Glutamatergic neuron (in vitro differentiated cells): Measurements from ENCODE around the gene KIAA1614. TPM values are rescaled to one million over a fixed set of nuclear protein-coding genes. Genes with fewer than 3 reads are reported as not detected.
"Not testable (repeated sequence)": the region's sequence is repeated elsewhere in the genome, so short reads cannot be mapped to it uniquely, and the experiment has no call there.

Experiments used
- DNase-seq: peaks from one replicate; pipeline ENCODE4 v3.0.0; 2022
- H3K27ac Mint-ChIP-seq: one replicate; pipeline ENCODE4 v1.8.0; 2020; ENCODE audit warnings: mild to moderate bottlenecking, mixed read lengths, inconsistent platforms; ENCODE audit not compliant: unreplicated experiment
- H3K27me3 Mint-ChIP-seq: one replicate; pipeline ENCODE4 v1.8.0; 2020; ENCODE audit warnings: mild to moderate bottlenecking, moderate library complexity, mixed read lengths, inconsistent platforms; ENCODE audit not compliant: unreplicated experiment
- H3K36me3 Mint-ChIP-seq: one replicate; pipeline ENCODE4 v1.8.0; 2020; ENCODE audit warnings: mild to moderate bottlenecking, mixed read lengths, inconsistent platforms; ENCODE audit not compliant: unreplicated experiment
- H3K4me1 Mint-ChIP-seq: one replicate; pipeline ENCODE4 v1.8.0; 2020; ENCODE audit warnings: mild to moderate bottlenecking, low read depth, mixed read lengths, inconsistent platforms; ENCODE audit not compliant: unreplicated experiment
- H3K4me3 Mint-ChIP-seq: one replicate; pipeline ENCODE4 v1.8.0; 2020; ENCODE audit warnings: mild to moderate bottlenecking, mixed read lengths, inconsistent platforms; ENCODE audit not compliant: unreplicated experiment
- H3K9me3 Mint-ChIP-seq: one replicate; pipeline ENCODE4 v1.8.0; 2020; ENCODE audit warnings: mild to moderate bottlenecking, moderate library complexity, mixed read lengths, inconsistent platforms; ENCODE audit not compliant: unreplicated experiment
- CTCF ChIP-seq: fragments of 200-600 bp; sonication (generic); IDR thresholded peaks from one replicate; pipeline ENCODE4 v1.5.0; 2021; ENCODE audit not compliant: partially characterized antibody, unreplicated experiment
- total RNA-seq: library from RNA; stranded (reverse); fragmentation: NEBNext Ultra II Directional; extraction: Animal tissue kit (Norgen Biotek cat#: 25700); gene quantifications from one replicate; pipeline ENCODE4 v1.2.1, GENCODE V29; 2021; ENCODE audit not compliant: unreplicated experiment

Gene KIAA1614
- total RNA-seq, 1 donor from 2014 or later = 4.1 TPM

- Mint-ChIP-seq H3K27ac (no peak overlapping the region), H3K4me3 (no peak overlapping the region), H3K4me1 (peaks cover 22% of the 10 kb centered on the region), H3K27me3 (peaks cover 1% of the 10 kb centered on the region), H3K36me3 (peaks cover 11% of the 10 kb centered on the region), H3K9me3 (peaks cover 14% of the 10 kb centered on the region)
- TF ChIP-seq CTCF = no peak
- no peak for DNase-seq
These were observed 54.9 kb downstream of the KIAA1614 start for GRCh38 chr1:180967558-180967957.

DNA sequence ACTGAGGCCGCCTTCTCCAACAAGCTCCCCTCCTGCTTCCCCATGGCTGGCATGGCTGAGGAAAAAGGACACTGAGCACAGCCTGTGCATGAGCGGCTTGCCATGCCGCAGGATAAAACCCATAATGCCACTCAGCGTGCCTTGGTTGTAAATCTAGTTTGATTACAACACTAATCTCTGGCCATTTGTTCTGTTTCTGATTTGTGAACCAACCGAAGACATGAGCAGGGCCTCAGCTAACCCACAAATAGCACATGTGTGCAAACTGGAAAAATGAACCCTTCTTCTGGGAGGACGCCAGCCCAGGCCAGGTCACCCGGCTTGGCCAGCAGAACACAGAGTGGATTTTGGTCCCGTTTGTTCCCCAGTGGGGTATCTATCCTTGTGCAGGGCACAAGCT, 56.1 kb downstream of the KIAA1614 start:
- not testable (repeated sequence) for DNase-seq, H3K4me3 Mint-ChIP-seq, H3K36me3 Mint-ChIP-seq, H3K27ac Mint-ChIP-seq, H3K27me3 Mint-ChIP-seq
- Mint-ChIP-seq H3K9me3 (peaks cover 12% of the 10 kb centered on the region), H3K4me1 (peaks cover 23% of the 10 kb centered on the region)

DNA sequence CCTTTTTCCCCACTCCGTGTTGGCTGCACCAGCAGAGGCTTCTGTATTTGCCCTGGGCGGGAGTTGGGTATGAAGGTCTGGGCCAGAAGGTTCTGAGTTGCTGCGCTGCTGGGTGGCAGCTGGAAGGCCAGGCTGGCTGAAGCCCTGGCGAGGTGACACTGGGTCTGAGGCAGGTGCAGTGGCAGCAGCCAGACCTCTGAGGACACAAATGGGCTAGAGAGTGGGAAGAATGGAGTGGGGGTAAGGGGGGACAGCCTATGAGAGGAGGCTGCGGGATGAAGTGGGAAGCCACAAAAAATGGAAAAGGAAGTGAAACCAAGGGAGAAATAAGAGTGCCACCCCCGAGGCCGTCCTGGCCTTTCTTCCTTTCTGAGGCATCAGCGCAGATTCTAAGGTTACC, 56.7 kb downstream of the KIAA1614 start:
- Mint-ChIP-seq H3K4me3 (no peak overlapping the region), H3K9me3 (peaks cover 8% of the 10 kb centered on the region), H3K4me1 (peaks cover 21% of the 10 kb centered on the region), H3K27ac (no peak overlapping the region), H3K36me3 (peaks cover 5% of the 10 kb centered on the region), H3K27me3 (peaks cover 1% of the 10 kb centered on the region)
- no peak for DNase-seq
- no peak for TF ChIP-seq CTCF

GRCh38 chr1:180970333-180971079, 57.8 kb downstream of the KIAA1614 start:
- DNase-seq = no peak
- Mint-ChIP-seq H3K36me3 (peaks cover 5% of the 10 kb centered on the region), H3K9me3 (peaks cover 8% of the 10 kb centered on the region), H3K4me3 (no peak overlapping the region), H3K4me1 (peaks cover 21% of the 10 kb centered on the region), H3K27me3 (peaks cover 1% of the 10 kb centered on the region), H3K27ac (no peak overlapping the region)
- no peak for TF ChIP-seq CTCF

DNA sequence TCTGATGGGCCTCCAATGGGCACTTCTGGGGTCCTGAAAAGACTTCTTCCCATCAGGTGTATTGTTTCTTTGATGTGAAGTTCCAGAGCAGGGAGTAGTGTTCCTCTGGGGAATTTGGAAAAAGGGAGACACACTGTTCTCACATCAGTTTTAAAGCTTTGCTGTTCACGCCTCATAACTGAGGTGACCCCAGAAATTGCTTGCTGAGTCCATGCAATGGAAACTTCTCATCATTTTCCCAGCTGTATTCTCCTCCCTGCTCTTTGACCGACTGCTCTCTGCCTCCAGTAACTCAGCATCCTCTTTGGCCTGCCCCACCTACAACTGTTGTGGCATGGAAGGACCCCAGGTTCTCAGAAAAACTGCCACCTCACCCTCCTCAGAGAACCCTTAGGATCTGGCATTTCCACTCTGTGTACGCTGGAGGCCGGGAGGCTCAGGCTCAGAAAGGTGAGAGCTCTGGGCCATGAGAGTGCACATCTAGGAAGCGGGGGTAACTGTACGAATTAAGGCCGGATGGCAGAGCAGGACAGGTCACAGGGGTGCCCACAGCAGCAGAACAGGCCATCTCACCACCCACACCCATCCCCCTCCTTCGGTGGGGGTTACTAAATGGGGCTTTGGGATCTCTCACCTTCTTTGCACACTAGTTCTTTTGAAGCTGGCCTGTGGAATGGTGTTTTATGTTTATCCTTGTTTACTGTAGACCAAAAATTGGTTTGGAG, 58.7 kb downstream of the KIAA1614 start:
- no peak for DNase-seq
- no peak for TF ChIP-seq CTCF
- H3K36me3 Mint-ChIP-seq = peaks cover 5% of the 10 kb centered on the region
- peaks cover 6% of the 10 kb centered on the region for H3K9me3 Mint-ChIP-seq
- no peak overlapping the region for H3K4me3 Mint-ChIP-seq
- peaks cover 28% of the 10 kb centered on the region for H3K4me1 Mint-ChIP-seq
- H3K27ac Mint-ChIP-seq = peak overlapping the region; percentile 57
- H3K27me3 Mint-ChIP-seq = peaks cover 1% of the 10 kb centered on the region
